Spinal cord (tissue), 10 donors: ENCODE data around the gene CELF4. TPM values are rescaled to one million over a fixed set of nuclear protein-coding genes. Genes with fewer than 3 reads are reported as not detected.

Source experiments
- DNase-seq, 6 donors: peaks; one replicate each; pipeline versions ENCODE4 v3.0.0 to v3.0.0-alpha.2; 2013 to 2015; ENCODE audit warnings: low spot score in 6 of 6, low read depth in 4 of 6
- H3K27ac ChIP-seq: one replicate; pipeline ENCODE4 v1.5.1; 2013; ENCODE audit warnings: low read depth, low read length, control low read depth
- H3K27me3 ChIP-seq: one replicate; pipeline ENCODE4 v1.6.1; 2013; ENCODE audit warnings: low read length; ENCODE audit not compliant: control insufficient read depth, insufficient read depth
- H3K36me3 ChIP-seq: one replicate; pipeline ENCODE4 v1.6.1; 2013; ENCODE audit warnings: low read length; ENCODE audit not compliant: control insufficient read depth, insufficient read depth
- H3K4me1 ChIP-seq: one replicate; pipeline ENCODE4 v1.6.1; 2013; ENCODE audit warnings: low read length; ENCODE audit not compliant: control insufficient read depth, insufficient read depth
- H3K4me3 ChIP-seq: one replicate; pipeline ENCODE4 v1.5.1; 2013; ENCODE audit warnings: low read depth, low read length, control low read depth
- H3K9me3 ChIP-seq: one replicate; pipeline ENCODE4 v1.6.1; 2013; ENCODE audit warnings: low read length; ENCODE audit not compliant: control insufficient read depth, insufficient read depth
- WGBS: methylation state at CpG from one replicate; pipeline ENCODE4 v1.1.5; 2013; ENCODE audit warnings: missing lambda C conversion rate; ENCODE audit not compliant: insufficient coverage; 5-methylcytosine and 5-hydroxymethylcytosine counted together
- polyA plus RNA-seq, 2 donors: library from polyadenylated mRNA; unstranded; fragments of 120-200 nt; gene quantifications; one replicate each; pipeline ENCODE4 v1.2.1, GENCODE V29; 2013; ENCODE audit not compliant: insufficient read length in 2 of 2
- total RNA-seq, 2 donors: library from RNA; depleted of rRNA in 1 of 2; stranded (reverse); fragments of 120-200 nt in 1 of 2; fragments of >200 nt in 1 of 2; gene quantifications; one replicate each; pipeline versions ENCODE4 v1.2.3 to v1.2.4, GENCODE V29; 2013 to 2014
- donor health status: healthy.

CELF4 gene
- total and polyA plus RNA-seq, 4 donors = 26.6 to 139 (median 89.9) TPM

- DNase-seq = peak in 1 of 6 donors; percentile 27
- no peaks in the 10 kb centered on the region for H3K9me3 ChIP-seq
Observed at GRCh38 chr18:37306432-37306831, 259.2 kb downstream of the CELF4 start.

GRCh38 chr18:37305066-37305465 is 260.5 kb downstream of the CELF4 start:
- no peaks in the 10 kb centered on the region for H3K9me3 ChIP-seq
- peak in 2 of 6 donors; percentile 75 for DNase-seq
- 55% methylated on average over 4 of the region's 13 CpGs for WGBS
- peaks cover 66% of the 10 kb centered on the region for H3K4me1 ChIP-seq
- no peak overlapping the region for H3K4me3 ChIP-seq
- no peaks in the 10 kb centered on the region for H3K27me3 ChIP-seq
- H3K27ac ChIP-seq = no peak overlapping the region
- H3K36me3 ChIP-seq = no peaks in the 10 kb centered on the region

More at GRCh38 chr18:37306432-37306831, 259.2 kb downstream of the CELF4 start:
- 60% methylated on average over 7 of the region's 8 CpGs for WGBS
- H3K27ac ChIP-seq = no peak overlapping the region
- H3K4me1 ChIP-seq = peaks cover 67% of the 10 kb centered on the region
- no peak overlapping the region for H3K4me3 ChIP-seq
- no peaks in the 10 kb centered on the region for H3K36me3 ChIP-seq
- H3K27me3 ChIP-seq = no peaks in the 10 kb centered on the region

DNA sequence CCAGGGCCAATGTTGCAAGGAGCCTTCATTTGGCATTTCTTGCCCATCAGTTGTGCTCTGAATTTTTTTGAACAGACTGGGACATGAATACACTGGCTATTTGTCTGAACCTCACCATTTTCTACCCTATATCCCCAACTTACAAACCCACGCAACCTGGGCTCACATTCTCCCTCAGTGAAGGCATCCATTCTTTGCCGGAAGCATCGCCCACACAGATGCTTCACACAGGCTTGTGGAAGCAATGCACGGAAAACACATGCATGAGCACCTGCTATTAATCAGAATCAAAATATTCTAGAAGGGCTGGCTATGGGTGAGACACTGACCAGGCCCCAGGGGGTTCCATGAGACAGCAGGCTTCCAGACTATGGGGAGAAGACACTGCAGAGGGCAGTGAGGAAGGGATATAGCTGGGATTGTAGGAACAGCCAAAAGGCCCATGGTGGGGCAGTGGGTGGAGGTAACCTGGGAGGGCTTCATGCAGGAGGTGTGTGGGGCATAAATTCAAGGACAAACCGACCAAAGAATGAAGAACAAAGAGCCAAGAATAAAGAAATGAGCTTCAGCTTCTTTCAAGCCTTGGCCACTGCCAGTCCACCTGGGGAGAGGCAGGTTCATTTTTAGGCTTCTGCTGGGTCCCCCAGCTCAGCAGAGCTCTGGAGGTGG is 261.5 kb downstream of the CELF4 start:
- Histone ChIP-seq H3K4me3 (no peak overlapping the region), H3K27ac (no peak overlapping the region), H3K4me1 (peaks cover 75% of the 10 kb centered on the region), H3K27me3 (no peaks in the 10 kb centered on the region), H3K36me3 (no peaks in the 10 kb centered on the region), H3K9me3 (no peaks in the 10 kb centered on the region)
- WGBS = 89% methylated on average over 3 of the region's 5 CpGs
- DNase-seq = no peak

DNA sequence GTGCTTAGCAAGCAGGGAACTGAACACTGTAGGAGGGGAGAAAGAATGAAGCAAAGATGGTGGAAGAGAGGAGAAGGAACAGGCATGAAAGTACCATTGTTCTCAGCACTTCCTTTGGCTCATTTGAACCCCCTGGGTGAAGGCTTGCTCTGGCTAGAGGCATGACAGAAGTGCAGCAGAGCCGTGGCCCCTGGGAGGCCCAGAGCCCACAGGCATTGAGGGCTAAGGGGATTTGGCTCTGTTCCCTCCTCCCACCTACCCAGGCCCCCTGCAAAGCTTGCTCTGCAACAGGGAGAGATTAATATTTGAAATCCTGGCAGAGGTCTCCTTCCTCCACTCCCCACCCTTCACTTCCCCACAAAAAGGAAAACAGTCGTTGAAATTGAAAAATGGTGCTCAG is 262.6 kb downstream of the CELF4 start:
- DNase-seq = no peak
- Histone ChIP-seq H3K4me3 (no peak overlapping the region), H3K27ac (peak overlapping the region; percentile 43), H3K27me3 (no peaks in the 10 kb centered on the region), H3K9me3 (no peaks in the 10 kb centered on the region), H3K36me3 (no peaks in the 10 kb centered on the region), H3K4me1 (peaks cover 82% of the 10 kb centered on the region)
- no CpG with 5 or more reads among the region's 2 CpGs for WGBS

DNA sequence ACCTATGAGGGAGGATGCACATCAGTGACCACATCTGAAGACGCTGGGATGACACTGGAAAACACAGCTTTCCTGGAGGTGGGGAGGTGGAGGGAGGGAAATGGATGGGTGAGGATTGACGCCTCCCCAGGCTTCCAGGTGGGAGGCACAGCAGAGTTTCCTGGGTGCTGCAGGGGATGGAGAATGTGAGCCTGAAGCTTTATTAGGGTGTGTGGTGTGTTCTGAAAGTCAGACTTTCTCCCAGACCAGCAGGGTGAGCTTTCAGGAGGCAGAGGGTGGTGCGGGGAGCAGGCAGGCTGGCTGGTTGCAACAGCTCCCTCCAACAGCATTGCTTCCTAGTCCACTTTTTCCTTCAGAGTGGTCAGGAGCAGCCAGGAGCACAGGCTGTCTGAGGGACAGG is 263.1 kb downstream of the CELF4 start:
- no peaks in the 10 kb centered on the region for H3K36me3 ChIP-seq
- 79% methylated on average over 3 of the region's 3 CpGs for WGBS
- no peak overlapping the region for H3K4me3 ChIP-seq
- H3K9me3 ChIP-seq = no peaks in the 10 kb centered on the region
- no peaks in the 10 kb centered on the region for H3K27me3 ChIP-seq
- H3K4me1 ChIP-seq = peaks cover 82% of the 10 kb centered on the region
- peak overlapping the region; percentile 43 for H3K27ac ChIP-seq
- DNase-seq = no peak

GRCh38 chr18:37299471-37300304 is 265.9 kb downstream of the CELF4 start:
- WGBS = 34% methylated on average over 6 of the region's 10 CpGs
- H3K4me1 ChIP-seq = peaks cover 55% of the 10 kb centered on the region
- no peaks in the 10 kb centered on the region for H3K9me3 ChIP-seq
- H3K4me3 ChIP-seq = no peak overlapping the region
- peak; percentile 63 to 97 (median 71) for DNase-seq
- peak overlapping the region; percentile 75 for H3K27ac ChIP-seq
- no peaks in the 10 kb centered on the region for H3K27me3 ChIP-seq
- no peaks in the 10 kb centered on the region for H3K36me3 ChIP-seq

GRCh38 chr18:37298816-37299215 is 266.8 kb downstream of the CELF4 start:
- no peak for DNase-seq
- H3K27me3 ChIP-seq = no peaks in the 10 kb centered on the region
- no peaks in the 10 kb centered on the region for H3K36me3 ChIP-seq
- no peak overlapping the region for H3K4me3 ChIP-seq
- H3K27ac ChIP-seq = peak overlapping the region; percentile 75
- no peaks in the 10 kb centered on the region for H3K9me3 ChIP-seq
- H3K4me1 ChIP-seq = peaks cover 48% of the 10 kb centered on the region
- WGBS = 72% methylated on average over 2 of the region's 6 CpGs

GRCh38 chr18:37297106-37297505 is 268.5 kb downstream of the CELF4 start:
- Histone ChIP-seq H3K27ac (no peak overlapping the region), H3K4me3 (no peak overlapping the region), H3K36me3 (no peaks in the 10 kb centered on the region), H3K4me1 (peaks cover 30% of the 10 kb centered on the region), H3K27me3 (no peaks in the 10 kb centered on the region), H3K9me3 (no peaks in the 10 kb centered on the region)
- no peak for DNase-seq
- 77% methylated on average over 5 of the region's 6 CpGs for WGBS

DNA sequence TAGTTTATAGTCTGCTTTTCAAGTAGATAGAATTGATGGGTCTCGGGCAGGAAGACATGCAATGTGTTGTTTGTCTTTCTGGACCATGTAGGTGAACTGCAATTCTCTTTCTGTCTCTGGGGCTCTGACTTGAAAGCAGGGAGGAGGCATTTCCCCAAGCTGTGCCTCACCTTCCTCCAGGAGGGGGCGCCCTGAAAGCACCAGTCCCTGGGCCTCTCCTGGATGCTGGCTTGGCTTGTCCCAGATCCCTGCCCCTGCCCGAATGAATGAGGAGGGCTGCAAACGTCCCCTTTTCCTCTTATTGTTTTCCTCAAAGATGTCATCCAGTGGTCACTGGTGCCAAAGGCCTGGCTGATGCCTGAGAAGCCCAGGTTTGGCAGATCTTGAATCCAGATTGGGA is 270.6 kb downstream of the CELF4 start:
- WGBS = 21% methylated on average over 3 of the region's 4 CpGs
- no peaks in the 10 kb centered on the region for H3K9me3 ChIP-seq

More for the DNA sequence above, 270.6 kb downstream of the CELF4 start:
- DNase-seq = no peak
- no peaks in the 10 kb centered on the region for H3K36me3 ChIP-seq
- H3K4me1 ChIP-seq = peaks cover 19% of the 10 kb centered on the region
- no peak overlapping the region for H3K4me3 ChIP-seq
- H3K27ac ChIP-seq = no peak overlapping the region
- H3K27me3 ChIP-seq = no peaks in the 10 kb centered on the region
